GM18870 (cell line): ENCODE results near the gene THEMIS2.
"Not testable (repeated sequence)": the region's sequence is repeated elsewhere in the genome, so short reads cannot be mapped to it uniquely, and the experiment has no call there.

Experiments used
- ATAC-seq: cut with Tn5 transposase; IDR thresholded peaks from one replicate; pipeline ENCODE4 v1.9.1; 2021; ENCODE audit warnings: moderate library complexity; ENCODE audit not compliant: unreplicated experiment

The THEMIS2 gene

DNA sequence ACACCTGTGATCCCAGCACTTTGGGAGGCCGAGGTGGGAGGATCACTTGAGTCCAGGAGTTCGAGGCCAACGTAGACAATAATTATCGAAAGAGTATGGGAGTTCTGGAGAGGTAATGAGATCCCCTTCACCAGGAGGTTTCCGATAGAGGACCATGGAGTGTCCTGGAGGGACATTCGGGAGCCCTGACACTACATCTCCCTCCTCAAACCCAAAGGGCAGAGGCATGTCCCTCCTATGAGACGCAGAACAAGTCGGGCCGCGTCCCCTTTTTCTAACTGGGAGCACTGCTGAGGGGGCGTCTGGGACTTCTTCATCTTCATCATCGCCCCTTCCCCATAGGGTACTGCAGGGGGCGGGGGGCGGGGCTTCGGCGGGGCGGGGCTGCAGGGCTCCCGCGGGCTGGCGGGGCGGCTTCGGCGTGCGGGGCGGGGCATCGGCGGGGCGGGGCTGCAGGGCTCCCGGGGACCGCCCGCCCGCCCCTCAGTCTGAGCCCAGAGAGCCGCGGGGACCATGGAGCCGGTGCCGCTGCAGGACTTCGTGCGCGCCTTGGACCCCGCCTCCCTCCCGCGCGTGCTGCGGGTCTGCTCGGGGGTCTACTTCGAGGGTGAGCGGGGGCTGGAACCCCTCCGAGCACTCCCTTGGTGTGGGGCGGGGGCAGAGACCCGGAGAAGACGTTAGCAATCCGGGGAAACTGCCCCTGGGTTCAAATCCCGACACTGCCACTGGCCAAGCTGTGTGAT is at the start of gene THEMIS2:
Gene THEMIS2, plus strand, starts transcription at position 486 of the 743 bp plus-strand sequence. Its CDS starts 28 bp downstream, at position 514.
- no peak for ATAC-seq

DNA sequence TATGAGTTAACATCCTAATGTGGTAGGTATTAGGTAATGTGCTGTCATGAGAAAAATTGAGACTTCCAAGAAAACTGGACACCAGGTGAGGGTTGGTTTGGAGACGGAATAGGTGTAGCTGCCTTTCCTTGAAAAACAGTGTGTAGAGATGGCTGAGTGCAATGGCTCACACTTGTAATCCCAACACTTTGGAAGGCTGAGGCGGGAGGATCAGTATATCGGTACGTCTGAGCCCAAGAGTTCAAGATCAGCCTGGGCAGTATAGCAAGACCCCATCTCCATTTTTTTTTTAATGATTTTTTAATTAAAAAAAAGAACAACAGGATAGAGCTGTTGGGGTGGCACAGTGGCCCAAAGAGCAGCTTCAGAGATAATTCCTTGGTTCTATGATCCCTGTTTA is 48.6 kb upstream of the THEMIS2 start:
- no peak for ATAC-seq

DNA sequence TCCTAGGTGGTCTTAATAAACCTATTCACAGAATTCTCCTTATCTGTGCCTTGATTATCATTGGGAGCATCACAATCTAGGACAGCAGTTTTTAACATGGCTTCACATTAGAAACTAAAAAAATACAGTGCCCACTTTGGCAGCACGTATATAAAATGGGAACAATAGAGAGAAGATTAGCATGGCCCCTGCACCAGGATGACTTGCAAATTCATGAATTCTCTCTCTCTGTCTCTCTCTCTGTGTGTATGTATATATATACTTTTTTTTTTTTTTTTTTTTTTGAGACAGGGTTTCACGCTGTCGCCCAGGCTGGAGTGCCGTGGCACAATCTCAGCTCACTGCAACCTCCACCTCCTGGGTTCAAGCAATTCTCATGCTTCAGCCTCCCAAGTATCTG is 47.9 kb upstream of the THEMIS2 start:
- ATAC-seq, result no peak

DNA sequence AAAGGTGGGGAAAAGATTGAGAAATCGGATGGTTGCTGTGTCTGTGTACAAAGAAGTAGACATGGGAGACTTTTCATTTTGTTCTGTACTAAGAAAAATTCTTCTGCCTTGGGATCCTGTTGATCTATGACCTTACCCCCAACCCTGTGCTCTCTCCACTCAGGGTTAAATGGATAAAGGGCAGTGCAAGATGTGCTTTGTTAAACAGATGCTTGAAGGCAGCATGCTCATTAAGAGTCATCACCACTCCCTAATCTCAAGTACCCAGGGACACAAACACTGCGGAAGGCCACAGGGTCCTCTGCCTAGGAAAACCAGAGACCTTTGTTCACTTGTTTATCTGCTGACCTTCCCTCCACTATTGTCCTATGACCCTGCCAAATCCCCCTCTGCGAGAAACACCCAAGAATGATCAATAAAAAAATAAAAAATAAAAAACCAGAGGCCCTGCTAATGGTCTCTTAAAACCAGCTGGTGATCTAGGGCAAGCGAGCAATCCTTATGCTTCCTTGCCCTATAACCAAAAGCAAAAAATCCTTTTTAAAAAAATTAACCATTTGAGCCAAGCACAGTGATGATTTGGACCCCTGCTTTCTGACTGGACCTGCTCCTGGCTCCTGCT is 42.9 kb upstream of the THEMIS2 start:
- not testable (repeated sequence) for ATAC-seq

DNA sequence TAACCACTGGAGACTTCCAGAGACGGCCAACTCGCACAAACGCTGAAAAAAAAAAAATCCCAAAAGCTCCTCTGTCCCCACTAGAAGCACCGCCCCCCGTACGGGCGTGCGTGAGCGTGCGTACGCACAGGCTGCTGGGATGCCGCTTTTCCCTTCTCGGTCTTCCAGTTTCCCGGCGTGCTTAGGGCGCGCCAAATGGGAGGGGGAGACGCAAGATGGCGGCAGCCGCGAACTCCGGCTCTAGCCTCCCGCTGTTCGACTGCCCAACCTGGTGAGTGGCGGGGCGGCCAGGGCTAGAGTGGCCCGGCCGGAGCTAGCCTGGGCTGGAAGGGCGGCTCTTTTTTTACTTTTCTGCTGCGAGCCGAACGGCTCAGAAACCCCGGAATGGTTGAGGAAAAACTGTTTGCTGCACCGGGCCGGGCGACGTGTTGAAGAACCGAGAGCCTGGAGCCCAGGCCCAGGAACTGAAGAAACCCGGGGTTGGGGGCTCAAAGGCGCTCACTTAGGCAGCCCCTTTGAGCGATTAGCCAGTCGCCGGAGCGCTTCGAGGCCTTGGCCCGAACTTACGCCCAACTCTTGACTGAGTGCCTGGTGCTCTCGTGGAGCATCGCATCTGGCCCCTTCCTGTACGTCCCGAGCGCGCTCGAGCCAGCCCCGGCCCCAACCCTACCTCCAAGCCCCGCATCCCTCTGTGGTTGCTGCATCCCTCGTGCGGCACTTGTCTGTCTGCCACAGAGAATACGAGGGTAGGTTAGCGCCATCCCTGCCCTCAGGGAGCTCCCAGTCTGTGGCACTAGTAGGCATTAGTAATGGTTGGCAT is 41.5 kb upstream of the THEMIS2 start, which contains the start of gene PPP1R8:
Gene PPP1R8, plus strand, starts transcription at position 162 of the 820 bp plus-strand sequence. Its CDS starts 54 bp downstream, at position 216.
- peak; percentile 88 for ATAC-seq

DNA sequence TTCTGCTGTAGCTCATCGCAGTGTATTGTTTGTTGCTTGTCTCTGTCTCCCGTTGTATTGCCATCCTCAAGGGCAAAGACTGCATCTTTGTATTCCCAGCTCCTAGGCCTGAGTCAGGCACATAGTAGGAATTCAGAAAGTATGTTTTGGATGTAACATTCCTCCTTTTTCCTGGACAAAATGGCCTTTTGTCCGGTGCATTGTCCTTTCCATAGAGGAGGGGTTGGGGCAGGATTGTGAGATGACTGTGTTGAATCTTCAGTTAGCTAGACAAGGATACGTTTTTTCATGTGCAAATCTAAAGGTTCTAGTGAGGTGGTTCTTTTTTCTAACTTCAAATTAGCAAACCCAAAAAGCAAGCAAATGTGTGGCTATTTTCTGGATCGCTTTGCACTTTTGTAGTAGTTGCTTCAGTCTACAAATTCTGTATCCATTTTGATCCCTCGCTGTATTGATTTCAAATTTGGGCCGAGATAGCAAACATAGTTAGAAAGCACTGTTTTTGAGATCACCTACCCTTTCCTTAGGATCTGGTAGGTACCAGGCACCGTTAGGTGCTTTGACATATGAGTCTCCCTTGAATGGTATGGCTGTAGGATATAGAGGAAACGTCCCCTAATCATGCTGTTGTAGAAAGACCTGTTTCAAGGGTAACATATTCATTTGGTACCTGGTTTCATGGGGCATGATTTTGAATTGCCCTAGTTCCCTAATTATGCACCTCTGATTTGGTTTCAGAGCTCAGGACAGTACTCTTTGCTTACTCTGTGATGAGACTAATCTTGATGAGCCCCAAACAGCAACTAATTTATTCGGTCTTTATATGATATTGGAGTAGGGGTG is 40.6 kb upstream of the THEMIS2 start:
- no peak for ATAC-seq

DNA sequence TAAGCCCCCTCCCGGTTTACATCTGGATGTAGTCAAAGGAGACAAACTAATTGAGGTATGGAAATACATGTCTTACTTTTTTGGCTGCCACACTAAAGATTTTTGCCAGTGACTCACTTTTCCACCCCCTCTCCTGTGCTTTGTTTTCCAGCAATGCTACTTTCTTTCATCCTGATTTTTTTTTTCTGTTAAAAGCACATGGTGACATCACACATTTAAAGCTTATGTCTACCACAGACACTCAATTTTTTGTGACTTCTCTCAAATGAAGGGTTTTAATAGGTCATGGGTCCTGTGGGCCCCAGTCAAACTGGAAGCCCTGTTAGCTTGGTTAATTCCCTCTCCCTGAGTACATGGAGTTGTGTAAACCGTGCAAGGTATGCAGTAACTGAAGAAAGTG is 39.6 kb upstream of the THEMIS2 start:
- no peak for ATAC-seq

DNA sequence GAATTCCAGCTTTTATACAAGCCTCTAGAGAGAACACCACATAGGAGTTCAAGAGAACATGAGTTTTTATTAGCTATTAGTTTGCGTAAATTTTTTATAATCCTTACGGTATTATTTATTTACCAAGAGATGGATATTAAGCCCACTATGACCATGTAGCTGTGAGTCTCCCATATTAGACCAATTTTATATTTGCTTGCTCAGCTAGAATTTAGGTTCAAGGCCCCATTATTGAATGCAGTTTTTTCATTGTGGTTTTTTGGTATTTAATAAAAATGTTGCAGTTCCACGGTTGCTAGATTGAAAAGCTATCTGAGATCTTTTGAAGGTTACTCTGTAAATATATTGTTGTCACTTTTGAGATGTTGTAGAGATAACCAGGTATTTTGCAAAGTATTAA is 38.9 kb upstream of the THEMIS2 start:
- no peak for ATAC-seq

DNA sequence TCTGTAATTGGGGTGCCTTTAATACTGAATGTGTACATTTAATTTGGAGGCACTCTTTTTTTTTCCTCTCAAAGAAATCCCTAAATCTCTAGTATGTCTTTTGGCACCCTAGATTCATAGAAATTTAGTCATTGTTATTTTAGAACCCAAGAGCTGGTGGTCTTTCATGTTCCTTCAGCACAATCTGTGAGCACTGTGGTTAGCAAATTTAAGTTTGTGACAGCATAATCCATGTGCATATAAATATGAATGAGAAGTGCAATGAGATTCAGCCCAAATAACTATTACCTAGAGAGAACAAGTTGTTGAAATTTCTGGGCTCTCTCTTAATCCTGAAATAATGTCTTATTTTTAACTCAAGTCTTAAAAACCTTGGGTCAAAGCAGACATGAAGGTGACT is 37.3 kb upstream of the THEMIS2 start:
- no peak for ATAC-seq

DNA sequence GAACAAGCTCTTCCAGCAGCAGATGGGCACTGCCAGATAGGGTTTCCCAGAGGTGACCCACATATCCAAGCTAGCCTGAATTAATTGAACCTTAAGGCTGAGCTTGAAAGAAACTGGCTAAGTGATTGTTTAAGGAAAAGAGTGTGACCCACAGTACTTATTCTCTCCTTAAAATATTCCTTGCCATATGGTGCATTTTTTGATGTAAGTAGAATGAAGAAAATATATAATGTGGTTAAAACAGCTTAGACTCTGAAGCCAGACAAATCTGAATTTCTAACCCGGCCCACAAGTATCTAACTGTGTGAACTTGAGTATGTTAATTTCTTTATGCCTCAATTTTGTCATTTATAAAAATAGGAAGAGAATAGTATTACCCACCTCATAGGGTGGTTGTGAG is 36.8 kb upstream of the THEMIS2 start:
- no peak for ATAC-seq

DNA sequence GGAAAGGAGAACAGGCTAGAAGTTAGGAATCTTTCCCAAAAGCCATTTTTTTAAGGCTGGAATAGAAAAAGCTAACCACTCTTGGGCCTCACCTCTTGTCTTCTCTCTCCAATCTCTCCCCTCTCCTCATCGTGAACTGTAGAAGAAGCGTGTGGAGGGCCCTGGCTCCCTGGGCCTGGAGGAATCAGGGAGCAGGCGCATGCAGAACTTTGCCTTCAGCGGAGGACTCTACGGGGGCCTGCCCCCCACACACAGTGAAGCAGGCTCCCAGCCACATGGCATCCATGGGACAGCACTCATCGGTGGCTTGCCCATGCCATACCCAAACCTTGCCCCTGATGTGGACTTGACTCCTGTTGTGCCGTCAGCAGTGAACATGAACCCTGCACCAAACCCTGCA is 22.4 kb upstream of the THEMIS2 start:
- ATAC-seq, result no peak

DNA sequence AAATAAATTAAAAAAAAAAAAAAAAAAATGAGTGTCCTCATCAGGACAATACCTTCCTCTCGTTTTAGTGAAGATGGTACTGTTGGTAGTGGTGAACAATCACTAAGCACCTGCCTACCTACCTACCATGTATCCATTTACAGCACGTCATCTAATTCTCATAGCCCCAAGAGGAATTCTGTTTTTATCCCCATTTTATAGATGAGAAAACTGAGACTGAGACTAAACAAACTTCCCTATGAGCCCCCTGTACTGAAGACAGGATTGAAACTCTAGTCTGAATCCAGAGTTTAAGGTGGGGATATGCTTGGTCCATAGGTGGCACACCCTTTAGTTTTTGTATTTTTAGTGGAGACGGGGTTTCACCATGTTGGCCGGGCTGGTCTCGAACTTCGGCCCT is 17.3 kb upstream of the THEMIS2 start:
- ATAC-seq, result no peak

DNA sequence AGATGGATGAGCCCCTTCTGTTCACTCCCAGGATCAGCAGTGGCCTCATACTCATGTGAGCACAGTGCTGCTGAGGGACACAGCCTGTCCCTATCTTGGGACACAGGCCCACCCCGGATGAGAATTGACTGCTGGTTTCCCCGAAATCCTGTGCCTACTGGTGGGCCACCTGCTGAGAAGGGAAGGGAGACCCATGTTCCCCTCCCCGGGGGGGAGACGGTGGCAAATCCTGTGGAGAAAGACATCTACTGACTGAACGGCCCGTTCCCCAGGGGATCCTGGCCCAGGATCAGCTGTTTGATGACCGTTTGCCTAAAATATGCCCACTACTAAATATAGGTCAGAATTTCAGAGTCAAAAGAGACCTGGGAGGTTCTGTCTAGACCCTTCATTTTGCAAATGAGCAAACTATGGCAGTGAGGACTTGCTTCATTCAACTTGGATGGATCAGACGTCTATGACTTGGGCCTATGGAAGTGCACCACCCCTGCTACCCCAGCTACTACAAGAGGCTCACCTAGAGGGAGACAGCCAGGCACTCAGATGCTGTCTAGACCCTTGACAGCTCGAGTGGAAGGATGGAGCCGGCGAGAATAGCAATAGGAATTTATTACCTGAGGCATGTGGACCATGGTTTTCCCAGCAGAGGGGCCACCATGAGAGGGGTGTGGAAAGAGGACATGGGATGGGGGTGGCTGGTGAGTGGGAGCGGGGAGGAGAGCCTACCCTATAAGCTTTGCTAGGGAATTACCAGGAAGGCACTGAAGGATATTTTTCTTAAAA is 15.6 kb upstream of the THEMIS2 start:
- no peak for ATAC-seq

DNA sequence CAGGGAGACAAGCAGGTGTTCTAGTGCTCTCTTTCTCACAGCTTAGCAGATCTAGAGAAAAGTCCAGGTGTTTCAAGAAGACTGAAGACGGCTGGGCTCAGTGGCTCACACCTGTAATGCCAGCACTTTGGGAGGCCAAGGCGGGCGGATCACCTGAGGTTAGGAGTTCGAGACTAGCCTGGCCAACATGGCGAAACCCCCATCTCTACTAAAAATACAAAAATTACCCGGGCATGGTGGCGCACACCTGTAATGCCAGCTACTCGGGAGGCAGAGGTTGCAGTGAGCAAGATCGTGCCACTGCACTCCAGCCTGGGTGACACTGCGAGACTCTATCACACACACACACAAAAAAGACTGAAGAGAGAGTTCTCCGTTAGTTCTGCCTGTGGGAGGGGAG is 14.8 kb upstream of the THEMIS2 start:
- not testable (repeated sequence) for ATAC-seq

DNA sequence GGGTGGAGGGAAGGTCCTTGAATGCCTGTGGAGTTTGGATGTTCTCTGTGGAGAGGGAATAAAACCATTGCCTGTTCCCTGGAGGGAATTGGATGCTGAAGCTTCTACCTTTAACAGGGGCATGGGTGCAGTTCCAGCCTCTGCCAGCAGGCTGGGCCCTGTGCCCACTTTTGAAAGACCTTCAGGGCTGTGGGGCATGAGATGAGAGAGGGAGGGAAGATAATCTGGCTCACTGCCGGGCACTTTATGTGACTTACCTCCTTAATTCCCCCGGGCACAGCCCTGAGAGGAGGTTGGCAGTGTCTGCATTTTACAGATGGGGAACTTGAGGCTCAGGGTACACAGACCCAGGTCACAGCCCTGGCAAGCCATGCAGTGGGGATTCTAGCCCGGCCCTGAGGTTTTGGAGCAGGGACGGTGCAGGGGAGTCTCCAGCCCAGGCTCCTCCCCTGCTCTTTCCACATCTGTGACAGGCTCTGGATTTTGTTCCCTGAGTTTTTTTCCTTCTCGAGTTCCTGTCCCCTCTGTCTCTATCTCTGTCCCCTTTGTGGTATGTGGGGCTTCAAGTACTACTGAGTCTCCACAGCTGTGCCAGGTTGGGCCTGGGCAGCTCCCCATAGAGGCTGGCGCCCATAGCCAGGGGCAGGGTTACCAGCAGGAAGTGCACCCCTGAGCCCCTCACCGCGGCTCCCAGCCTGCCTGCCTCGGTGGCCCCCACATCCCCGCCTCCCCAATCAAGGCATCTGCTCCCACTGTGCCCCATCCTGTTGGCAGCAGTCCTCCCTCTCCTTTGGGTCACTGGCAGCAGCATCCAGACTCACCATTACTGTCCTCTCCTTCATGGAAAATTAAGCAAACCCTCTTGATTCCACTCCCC is 14.0 kb upstream of the THEMIS2 start:
- no peak for ATAC-seq

DNA sequence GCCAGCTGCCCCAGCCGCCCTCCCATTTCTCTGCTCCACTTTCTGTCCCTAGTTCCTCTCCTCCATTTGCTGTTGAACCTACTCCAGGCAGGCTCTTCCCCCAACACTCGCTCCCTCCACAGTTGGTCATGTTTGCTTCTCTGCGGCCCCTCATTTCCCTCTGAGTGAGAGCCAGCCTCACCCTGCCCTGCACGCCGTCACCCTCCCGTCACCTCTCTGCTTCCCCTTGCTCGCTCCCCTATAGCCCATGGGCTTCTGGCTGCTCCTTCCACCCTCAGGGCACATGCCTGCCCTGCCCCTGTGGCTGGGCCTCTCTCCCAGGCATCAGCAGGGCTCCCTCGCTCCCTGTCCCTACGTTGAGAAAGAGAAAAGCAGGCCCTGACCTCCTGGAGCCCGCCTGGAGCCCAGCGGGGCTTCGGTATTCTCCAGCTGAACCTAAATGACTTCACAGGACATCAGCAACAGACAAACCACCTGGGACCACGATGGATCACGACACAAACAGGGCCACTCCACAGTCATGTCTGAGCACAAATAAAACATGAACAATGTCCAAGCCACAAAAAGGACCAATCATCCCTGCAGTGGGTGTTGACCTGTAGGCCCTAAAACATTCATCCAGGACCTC is 13.3 kb upstream of the THEMIS2 start:
- no peak for ATAC-seq

DNA sequence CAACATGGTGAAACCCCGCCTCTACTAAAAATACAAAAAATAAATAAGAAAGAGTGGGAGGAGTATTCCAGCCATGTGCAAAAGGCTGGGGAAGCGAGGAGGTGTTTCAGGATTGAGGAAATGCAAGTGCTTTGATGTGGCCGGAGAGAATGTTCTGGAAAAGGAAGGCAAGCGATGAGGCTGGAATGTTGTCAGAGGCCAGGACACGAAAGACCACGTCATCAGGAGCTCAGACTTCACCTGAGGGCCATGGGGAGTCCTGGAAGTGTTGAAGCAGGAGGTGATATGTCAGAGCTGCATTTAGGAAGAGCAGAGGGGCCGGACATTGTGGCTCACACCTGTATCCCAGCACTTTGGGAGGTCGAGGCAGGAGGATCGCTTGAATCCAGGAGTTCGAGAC is 10.9 kb upstream of the THEMIS2 start:
- ATAC-seq, result no peak

DNA sequence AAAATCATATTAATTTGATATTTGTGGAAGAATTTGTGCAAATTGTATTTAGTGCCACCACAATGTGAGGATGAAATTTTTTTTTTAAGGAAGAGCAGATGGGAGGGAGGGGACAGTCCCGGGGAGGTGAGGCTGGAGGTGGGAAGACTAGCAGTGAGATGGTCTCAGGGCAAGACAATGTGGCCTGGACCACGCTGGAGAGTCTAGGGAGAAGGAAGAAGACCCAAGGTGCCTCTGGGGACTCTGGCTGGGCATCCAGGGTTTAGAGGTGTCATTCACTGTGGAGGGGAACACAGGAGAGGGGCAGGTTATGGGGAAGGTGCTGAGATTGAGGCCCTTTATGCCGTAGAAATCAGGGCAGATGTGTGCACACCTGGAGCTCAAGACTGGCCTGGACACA is 10.3 kb upstream of the THEMIS2 start:
- ATAC-seq, result no peak
